ENCODE results near the gene LSM4. TPM values are rescaled to one million over a fixed set of nuclear protein-coding genes. Genes with fewer than 3 reads are reported as not detected.

Gene LSM4
- total and polyA plus RNA-seq, 2 donors (not counting 3 experiments of a cell fraction or from before 2014, with no cell fraction given): 118 to 119 TPM

DNA sequence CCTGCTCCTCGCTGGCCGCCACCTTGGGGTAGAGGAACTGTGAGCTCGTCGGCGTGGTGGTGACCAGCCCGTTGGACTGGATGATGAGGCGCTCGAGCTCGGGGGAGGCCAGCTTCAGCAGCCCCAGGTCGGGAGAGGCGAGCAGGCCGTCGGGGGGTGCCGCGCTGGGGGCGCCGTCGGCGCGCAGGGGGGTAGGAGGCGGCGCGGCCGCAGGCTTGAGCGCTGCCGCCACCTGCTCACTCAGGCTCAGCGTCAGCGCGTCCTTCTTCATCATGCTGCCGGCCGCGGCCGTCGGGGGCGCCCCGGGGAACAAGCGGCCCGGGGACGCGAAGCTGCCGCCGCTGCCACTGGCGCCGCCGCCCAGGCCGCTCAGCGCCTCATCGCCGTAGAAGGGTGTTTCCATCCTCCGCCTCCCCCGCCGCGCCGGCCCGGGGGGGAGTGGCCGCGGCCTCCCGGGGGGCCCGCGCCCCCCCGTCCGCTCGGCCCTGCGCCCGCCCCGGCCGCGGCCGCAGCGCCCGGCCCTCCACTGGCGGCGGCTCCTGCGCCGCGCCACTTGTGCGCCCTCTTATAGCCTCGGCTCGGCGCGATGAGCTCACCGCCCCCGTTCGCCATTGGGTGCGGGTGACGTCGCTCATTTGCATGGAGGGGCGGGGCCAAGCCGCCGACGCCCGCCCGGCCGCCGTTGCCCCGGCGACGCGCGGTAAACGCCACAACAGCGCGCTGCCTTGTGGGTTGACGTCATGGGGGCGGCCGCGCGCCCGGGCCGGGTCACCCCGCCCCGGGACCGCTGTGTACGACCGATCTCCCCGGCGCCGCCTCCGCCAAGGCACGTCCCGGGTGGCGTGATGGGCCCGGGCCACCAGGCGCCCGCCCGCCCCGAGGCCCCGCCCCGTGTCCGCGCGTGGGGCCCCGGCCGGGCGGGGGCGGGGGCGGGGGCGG lies 41.5 kb downstream of the LSM4 start, which contains the start of gene JUND:
TSS of gene JUND (minus strand) at position 541 of the 939 bp plus-strand sequence. CDS start at position 403, 138 bp downstream.
- peaks cover 31% of the 10 kb centered on the region for H3K79me2 ChIP-seq (ENCODE audit: control insufficient read depth, insufficient read depth, low read length)
- H3K4me2 ChIP-seq (ENCODE audit: insufficient read depth, low read length): peak within 1 kb of the TSS; percentile 65
- peaks cover 0 to 2% of the 10 kb centered on the region in 2 experiments for H3K36me3 ChIP-seq (ENCODE audit: control insufficient read depth in 2 of 2, extremely low read depth in 1 of 2, insufficient read depth in 2 of 2, low read length in 2 of 2)
- no peaks in the 10 kb centered on the region for H3K27me3 ChIP-seq (ENCODE audit: control insufficient read depth in 2 of 2, insufficient read depth in 2 of 2, low read length in 2 of 2)
- ChIA-PET CTCF (interaction anchor here (1.0 to 6.2 kb wide), 13 partner anchors 11 to 133 kb away, joined by 3 to 401 read pairs (median 39); partner anchors contain the start of genes GDF15, LSM4 and SSBP4), POLR2A (interaction anchor here (0.5 to 5.0 kb wide), 30 partner anchors 11 to 732 kb away, joined by 3 to 113 read pairs (median 5); partner anchors contain the start of genes GDF15, LSM4, MPV17L2 and RAB3A)
- no peak for TF ChIP-seq EZH2 (IDR thresholded peaks at IDR 0.05; ENCODE audit: borderline replicate concordance, low read depth, low read length, severe bottlenecking)
- TF ChIP-seq FOS (IDR thresholded peaks at IDR 0.05; ENCODE audit: borderline replicate concordance, insufficient read depth, low read length): no peak
- TF ChIP-seq POLR2AphosphoS5 (IDR thresholded peaks at IDR 0.05; ENCODE audit: insufficient read depth, low read depth, low read length): peak; percentile 99
- TF ChIP-seq JUN (IDR thresholded peaks at IDR 0.05; ENCODE audit: borderline replicate concordance, insufficient read depth, insufficient read length, low read depth): peak; percentile 49
- peak; percentile 98 for TF ChIP-seq POLR2A (IDR thresholded peaks at IDR 0.05; ENCODE audit: low read depth, low read length)
- peak within 1 kb of the TSS; percentile 2 for H2AFZ ChIP-seq (ENCODE audit: low read depth, low read length)
- FAIRE-seq (peak; percentile 95), DNase-seq (ENCODE audit: low read depth, low spot score) (peak; percentile 98)
- H3K9me1 ChIP-seq (replicated peaks; ENCODE audit: control insufficient read depth, extremely low read depth, insufficient read depth, low read length): no peaks in the 10 kb centered on the region
- peak within 1 kb of the TSS; percentile 98 for H3K9ac ChIP-seq (replicated peaks; ENCODE audit: extremely low read depth, insufficient read depth, low read length)
- dilution Hi-C loops (cut with MboI; ENCODE audit: extremely low pct_ligation_motif_present, low sequenced_read_pairs) (no loop called here), intact Hi-C loops (cut with micrococcal nuclease) (loop anchor here (1.0 to 2.0 kb wide), 3 partner anchors 11 to 129 kb away; no protein-coding TSS in a partner anchor)
- peak within 1 kb of the TSS; percentile 94 for H3K27ac ChIP-seq (ENCODE audit: insufficient read depth, low read depth, low read length)
- BruUV-seq (replicated peaks): no TSS peak
- H3K4me1 ChIP-seq (ENCODE audit: control insufficient read depth, extremely low read depth, insufficient read depth, low read length): peaks cover 19% of the 10 kb centered on the region
- no peaks in the 10 kb centered on the region for H3K9me3 ChIP-seq (replicated peaks; ENCODE audit: control insufficient read depth, insufficient read depth, low read length)
- peaks cover 5% of the 10 kb centered on the region for H4K20me1 ChIP-seq (replicated peaks; ENCODE audit: control insufficient read depth, extremely low read depth, insufficient read depth, low read length)
- H3K4me3 ChIP-seq (replicated peaks in 1 of 3; ENCODE audit: insufficient read depth in 1 of 3, low read depth in 1 of 3, low read length in 3 of 3): peak within 1 kb of the TSS; percentile 72 to 92 (median 80)
